GM21367 (cell line): ENCODE measurements around the gene GLCE.

Experiments used
- ATAC-seq: cut with Tn5 transposase; IDR thresholded peaks from one replicate; pipeline ENCODE4 v1.9.1; 2021; ENCODE audit not compliant: unreplicated experiment

Gene GLCE

DNA sequence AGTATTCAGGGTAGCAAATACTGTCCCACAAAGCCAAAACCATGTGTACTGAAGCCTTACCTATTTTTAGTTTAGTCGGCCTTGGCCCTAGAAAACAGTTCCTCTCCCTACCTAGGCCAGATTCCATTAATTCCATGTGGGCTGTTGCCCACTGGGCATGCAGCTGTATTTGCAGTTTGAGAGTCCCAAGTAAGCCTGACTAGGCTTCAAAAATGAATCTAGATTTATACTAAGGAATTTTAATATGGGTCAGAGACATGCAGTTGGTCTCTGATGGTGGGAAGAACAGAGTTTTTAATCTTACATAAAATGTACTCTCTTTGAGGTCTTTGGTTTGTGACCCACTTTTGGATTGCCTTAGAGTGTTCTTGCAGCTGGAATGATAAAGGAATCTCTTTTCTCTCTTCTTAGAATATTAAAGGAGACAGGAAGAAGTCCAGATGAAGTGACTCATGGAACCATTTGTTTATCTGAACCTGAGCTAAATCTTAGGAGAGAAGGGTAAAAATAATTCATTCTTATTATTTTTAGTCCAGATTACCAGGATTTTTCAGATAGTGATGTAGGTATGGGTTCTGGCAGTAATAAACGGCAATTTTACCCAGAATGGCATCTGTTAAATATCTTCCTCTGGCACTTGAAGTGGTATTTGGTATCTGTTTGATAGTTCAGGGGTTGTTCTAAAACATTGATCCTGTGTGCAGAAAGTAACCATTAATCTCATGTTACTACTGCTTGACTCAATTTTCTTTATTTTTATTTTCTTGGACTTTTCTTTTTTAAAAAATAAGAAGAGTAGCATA lies 33.8 kb downstream of the GLCE start:
- no peak for ATAC-seq

DNA sequence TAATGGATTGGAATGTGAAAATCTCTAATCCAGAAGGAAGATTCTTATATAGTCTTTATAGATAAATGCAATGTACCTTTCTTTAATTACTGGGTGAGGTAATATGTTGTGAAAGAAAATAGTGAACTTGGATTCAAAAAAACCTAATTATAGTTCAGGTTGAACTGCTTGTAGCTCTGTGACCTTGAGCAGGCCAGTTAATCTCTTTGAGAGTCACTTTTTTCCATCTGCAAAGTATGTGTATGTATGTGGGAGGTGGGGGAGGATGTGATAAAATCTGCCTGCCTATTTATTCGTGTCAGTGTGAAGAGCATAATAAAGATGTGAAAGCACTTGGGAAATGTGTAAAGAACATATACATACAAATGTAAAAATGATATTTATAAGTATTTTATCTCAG lies 34.4 kb downstream of the GLCE start:
- no peak for ATAC-seq

DNA sequence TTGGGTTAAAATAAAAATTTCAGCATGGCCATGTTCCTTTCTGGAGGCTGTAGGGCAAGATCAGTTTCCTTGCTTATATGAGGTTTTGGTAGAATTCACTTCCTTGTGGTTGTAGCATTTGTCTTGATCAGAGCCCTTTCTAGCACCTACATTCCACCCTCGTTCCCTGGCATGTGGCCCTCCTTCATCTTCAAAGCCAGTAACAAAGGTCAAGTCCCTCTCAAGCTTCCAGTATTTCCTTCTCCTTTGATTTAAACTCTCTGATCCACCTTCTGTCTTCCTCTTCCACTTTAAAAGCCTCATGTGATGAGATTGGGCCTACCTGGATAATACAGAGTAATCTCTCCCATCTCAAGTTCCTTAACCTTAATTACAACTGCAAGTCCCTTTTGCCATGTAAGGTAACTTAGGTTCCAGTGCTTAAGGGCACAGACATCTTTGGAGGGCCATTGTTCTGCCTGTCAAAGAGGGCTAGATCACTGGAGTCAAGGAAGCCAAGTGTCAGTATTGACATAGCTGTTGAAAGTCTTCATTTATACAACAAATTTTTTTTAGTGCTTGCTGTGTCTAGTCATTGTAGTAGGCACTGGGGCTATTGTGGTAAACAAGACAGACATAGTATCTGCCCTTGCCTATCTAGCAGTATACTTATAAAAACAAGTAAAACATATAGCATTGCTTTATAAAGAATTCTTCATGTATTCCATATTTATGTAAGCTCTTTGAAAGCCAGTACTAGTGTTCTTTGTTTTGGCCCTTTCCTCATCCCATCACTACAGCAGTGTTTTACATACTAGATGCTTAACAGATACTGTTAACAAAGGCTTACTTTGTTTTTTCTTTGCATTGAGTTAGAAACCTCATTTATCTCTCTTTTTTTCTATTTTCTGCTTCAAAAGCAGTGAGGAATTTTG lies 40.7 kb downstream of the GLCE start:
- no peak for ATAC-seq

DNA sequence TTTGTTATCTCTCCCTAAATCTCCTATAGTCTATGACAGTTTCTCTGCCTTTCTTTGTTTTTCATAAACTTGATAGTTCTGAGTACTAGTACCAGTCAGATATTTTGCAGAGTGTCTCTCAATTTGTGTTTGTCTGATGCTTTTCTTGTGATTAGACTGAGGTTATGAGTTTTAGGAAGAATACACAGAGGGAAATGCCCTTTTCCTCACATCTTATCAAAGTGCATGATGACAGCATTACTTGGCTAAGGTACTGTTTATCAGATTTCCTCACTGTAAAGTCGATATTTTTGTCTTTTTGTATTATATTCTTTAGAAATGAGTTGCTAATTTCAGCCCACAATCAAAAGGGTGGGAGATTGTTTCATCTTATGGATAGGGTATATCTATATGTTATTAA lies 45.6 kb downstream of the GLCE start:
- ATAC-seq: no peak

DNA sequence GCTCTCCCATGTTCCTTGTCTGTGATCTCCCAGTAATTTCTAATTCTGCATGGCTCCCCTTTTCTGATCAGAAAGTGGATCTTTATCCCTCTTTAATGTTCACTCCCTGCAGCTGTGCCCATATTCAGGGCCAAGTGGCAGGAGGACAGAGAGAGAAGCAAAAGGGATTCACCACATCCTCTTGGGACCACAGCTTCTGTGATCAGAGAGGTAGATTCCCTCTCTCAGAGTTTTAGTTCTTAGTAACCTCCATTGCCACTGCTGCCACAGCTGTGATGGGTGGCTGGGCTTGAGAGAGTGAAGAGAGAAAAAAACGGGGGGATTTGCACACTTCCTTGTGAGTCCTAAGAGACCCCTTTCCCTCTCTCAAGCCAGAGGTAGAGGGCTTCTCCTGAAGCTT lies 49.2 kb downstream of the GLCE start:
- no peak for ATAC-seq

DNA sequence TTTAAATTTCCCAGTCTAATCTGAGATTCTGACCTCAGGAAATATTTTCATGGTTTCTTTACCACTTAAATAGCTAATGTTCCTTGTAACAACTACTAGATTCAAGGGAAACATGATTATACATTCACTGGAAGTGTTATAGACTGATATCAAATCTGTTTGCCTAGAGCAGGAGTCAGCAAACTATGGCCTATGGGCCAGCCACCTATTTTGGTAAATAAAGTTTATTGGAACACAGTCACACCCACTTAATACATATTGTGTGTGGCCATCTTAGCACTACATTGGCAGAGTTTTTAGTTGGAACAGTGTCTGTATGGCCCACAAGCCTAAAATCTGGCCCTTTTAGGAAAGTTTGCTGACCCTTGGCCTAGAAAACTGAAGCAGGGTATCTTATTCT lies 50.1 kb downstream of the GLCE start:
- no peak for ATAC-seq

DNA sequence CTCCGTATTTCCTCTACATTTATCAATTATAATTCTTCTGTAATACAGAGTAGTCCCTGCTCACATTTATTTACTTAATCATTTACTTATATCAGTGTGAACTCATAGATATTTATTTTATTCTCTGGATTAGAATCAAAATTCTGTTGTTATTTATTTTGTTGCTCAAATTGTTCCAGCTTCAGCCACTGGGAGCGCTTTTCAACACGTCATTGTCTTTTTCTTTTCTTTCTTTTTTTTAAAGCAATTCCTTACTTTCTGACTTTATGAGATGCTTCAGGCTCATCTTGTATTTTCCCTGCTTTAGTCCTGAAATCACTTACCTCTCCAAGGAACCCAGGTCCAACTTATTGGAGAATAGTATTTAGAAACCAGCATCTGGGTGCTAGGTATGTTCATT lies 53.4 kb downstream of the GLCE start:
- no peak for ATAC-seq

DNA sequence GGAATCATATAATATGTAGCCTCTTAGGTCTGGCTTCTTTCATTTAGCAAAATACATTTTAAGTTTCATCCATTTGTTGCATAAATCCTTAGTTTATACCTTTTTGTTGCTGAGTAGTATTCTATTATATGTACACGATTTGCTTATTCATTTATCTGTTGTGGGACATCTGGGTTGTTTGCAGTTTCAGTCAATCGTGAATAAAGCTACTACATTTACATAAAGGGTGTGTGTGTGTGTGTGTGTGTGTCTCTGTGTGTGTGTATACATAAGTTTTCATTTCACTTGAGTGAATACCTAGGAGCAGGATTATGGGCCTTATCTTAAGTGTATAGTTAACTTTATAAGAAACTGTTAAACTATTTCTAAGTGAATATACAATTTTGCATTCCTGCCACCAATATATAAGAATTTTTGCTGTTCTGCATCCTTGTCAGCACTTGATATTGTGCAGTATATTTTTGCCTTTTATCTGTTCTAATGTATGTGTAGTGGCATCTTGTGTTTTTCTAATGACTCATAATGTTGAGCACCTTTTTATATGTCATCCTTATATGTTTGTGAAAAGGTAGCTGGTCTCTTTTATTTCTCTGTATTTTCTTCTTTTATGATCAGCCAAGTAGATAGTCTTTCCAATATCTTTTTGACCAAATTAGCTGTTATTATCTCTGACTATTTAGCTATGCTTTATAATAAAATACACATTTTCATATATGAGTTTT lies 55.0 kb downstream of the GLCE start:
- ATAC-seq: no peak

DNA sequence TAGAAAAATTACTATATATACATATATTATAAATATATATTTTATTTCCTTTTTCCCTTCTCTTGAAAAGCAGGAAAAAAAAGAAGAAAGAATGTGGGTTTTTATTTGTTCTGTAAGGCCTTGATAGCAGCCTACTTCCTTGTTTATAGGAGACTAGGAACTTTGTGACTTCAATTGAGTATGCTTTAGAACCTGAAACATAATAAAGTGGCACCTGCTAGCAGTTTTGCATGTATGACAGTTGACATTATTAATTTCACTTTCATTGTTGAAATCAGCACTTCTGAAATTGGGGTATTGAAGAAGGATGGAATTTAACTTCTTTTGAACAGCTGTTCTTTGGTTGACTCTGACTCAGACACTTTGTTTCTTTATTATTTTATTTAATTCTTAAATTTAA lies 56.9 kb downstream of the GLCE start:
- no peak for ATAC-seq

DNA sequence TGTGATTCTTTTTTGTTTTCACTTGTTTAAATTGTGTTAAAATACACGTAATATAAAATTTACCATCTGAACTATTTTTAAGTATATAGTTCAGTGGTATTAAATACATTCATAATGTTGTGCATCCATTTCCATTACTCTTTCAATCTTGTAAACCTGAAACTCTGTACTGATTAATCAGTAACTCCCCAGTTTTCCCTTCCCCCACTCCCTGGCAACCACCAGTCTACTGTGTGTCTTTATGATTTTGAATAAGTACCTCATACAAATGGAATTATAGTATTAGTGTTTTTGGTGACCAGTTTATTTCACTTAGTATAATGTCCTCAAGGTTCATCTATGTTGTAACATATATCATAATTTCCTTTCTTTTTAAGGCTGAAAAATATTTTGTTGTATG lies 59.3 kb downstream of the GLCE start:
- no peak for ATAC-seq

DNA sequence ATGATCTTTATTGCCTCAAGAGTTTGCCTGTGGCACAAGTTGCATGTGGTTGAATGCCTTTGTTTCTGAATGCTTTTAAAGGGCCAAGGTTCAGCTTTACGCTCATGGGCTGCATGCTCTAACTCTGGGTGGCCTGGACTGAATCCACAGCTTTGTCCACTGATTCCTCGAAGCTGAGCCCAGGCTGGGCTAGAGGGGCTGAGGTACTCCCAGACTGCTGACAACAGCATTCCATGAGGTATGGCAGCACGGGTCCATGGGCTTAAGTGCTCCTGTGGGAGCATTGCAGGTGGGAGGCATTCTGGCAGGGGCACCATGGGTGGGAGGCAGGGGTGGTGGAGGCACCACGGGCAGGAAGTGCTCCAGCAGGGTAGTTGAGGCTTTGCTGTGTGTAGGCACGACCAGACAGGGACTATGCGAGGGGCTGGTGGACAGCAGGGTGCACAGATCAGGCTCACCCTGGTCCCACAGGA lies 61.6 kb downstream of the GLCE start:
- ATAC-seq: no peak

DNA sequence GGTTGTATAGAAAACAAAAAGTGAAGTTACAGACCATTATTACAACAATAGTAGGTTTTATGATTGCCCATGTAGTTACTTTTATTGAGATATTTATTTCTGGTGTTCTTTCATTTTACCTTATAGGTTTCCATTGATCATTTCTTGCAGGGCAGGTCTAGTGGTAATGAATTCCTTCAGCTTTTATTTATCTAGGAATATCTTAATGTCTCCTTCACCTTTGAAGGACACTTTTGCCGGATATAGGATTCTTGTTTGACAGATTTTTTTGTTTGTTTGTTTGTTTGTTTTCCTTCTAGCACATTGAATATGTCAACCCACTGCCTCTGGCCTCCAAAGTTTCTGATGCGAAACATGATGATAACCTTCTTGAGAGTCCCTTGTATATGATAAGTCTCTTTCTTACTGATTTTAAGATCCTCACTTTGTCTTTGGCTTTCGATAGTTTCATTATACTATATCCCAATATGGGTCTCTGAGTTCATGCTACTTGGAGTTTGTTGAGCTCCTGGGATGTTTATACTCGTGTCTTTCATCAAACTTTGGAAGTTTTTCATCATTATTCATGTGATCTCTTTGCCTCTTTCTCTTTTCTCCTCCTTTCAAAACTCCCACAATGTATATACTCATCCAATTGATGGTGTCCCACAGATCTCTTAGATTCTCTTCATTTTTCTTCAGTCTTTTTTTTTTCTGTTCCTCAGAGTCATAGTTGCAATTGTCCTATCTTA lies 62.8 kb downstream of the GLCE start:
- no peak for ATAC-seq

DNA sequence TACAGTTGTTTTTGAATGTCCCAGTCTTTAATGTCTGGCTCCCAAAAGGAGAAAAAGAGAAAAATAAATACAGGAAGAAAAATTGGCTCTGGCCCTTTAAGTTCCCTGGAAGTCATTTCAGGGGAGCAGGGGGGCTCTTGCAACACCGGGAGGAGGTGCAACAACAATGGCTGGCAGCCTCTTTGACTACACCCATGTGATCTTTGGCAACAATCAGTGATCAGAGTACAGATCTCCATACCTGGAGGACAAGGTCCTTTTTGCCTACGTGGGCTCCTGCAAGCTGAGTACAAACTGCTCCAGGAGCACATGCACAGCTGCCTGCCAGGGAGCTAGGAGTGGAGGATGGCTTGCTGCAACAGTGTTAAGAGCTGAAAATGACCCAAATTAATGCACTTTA lies 63.9 kb downstream of the GLCE start:
- no peak for ATAC-seq

DNA sequence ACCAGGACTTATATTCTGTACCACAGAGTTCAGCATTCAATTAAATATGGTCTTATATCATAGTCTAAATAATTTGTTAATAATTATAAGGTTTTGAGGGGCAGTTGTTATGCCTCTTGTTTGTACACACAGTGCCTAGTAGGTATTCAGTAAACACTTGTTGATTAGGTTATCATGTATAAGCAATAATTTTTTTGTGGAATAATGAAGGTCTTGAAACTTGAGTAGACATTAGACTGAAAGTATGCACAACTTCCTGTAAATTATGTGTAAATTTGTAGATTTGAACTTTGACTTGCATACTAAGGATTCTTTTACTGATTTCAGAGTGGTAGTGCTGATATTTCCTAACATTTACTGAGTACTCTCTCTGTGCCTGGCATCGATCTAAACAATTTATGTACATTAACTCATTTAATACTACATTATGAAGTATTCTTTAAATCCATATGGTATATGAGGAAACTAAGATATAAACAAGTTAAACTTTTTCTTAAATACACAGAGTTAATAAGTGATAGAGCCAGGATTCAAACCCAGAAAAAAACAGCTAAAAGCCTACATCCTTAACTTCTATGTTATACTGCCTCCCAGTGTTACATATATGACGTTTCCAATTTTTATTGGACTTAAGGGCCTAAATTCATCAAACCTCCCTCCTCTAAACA lies 65.1 kb downstream of the GLCE start:
- ATAC-seq: no peak

DNA sequence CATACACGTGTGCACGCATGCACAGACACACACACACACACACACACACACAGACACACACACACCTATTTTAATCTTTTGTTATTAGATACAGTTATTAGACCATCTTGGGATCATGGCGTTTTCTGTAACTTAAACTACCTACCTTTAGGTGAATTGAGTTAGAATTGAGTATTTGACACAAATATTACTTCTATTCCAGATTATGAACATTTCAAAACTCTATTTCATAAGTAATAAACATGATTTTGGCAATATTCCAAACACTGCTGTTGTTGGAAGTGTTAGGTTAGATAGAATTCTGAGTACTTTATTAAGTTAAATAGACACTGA lies 65.6 kb downstream of the GLCE start:
- no peak for ATAC-seq

DNA sequence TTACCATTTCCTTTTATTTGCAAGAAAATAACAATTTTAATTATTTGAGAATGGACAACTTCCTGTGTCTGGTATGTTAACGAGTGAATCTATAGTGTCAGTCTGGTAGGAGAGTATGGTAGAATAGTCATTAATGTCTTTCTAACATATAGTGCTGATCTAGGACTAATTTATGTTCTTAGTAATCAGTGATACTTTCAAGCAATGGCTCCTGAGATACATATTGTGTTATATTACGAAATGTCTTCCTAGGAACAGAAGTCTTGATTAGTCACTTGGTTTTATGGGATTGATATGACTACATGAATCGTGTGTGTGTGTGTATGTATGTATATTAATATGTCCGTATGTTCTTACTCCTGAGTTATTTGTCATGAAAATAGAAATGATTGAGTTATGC lies 71.7 kb downstream of the GLCE start:
- no peak for ATAC-seq

DNA sequence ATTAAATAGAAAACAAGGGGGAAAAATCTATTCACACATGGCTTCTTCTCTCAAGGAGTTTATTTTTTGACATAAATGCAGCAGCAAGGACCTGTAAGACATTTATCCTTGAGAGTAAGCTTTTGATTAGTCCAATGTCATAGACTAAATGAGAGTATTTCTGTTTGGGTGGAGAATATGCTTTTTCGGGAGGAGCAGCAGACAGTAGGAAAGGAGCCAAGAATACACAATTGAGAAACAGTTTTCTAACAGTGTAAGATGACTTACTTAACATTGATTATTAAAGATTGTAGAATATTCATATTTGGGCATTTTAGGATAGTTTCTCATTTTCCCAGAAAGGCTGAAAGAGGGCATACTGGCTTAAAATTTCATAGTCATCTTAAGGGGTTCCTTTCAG lies 72.3 kb downstream of the GLCE start:
- no peak for ATAC-seq

DNA sequence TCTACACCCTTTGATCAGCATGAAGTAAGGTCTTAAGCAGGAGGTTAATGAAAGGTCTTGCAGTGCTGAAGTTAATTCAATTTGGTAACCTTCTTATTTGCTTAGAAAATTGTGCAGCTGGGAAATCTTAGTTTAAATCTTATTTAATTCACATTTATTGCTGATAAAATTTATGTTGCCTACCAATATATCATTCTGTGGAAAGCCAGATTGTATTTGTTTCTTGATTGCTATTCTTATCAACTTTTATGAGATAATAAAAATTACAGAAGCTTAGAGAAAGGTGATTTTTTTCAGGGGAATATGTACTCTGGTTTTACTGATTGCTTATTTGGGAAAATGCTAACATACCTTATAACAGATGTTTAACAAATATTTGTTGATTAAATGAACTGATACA lies 74.2 kb downstream of the GLCE start:
- no peak for ATAC-seq

DNA sequence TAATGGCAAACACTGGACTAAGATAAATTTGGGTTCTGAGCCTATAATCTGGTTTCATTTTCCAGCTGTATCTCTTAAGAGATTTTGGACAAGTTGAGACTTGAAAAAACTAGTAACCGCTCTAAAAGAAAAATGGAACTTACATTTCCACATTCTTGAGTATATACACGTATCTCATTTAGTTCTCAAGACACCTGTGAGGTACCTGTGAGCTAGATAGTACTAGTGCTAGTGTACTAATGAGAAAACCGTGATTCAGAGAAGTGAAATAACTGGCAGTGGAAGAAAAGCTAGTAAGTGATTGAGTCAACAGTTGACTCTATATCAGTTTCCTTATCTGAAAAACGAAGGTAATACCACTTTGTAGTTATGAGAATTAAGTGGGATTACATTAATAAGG lies 76.1 kb downstream of the GLCE start:
- ATAC-seq: no peak

DNA sequence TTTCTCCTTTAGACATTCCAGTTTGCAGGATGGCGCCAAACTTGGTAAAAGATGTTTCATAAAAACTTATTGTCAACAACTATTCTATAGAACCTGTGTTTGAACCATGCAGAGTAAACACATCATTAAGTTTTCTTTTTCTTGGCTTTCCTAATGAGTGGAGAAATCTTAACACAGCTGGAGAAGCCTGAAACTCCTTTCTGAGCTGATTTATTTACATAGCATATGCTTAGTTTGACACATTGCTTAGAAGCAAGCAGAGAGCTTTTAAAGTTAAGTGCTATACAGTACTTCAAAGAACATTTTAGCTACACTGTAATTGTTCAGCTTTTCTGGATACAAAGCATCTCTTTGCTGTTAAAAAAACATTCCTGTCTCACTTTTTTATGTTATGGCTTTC lies 77.3 kb downstream of the GLCE start:
- no peak for ATAC-seq

DNA sequence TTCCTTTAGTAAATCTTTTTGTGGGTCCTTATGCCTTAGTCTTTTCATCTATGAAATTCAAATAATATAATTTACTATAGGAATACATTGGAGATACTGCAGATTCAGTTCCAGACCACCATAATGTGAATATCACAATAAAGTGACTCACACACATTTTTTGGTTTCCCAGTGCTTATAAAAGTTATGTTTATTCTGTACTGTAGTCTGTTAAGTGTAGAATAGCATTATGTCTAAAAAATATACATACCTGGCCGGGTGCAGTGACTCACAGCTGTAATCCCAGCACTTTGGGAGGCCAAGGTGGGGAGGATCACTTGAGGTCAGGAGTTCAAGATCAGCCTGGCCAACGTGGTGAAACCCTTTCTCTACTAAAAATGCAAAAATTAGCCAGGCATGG lies 84.4 kb downstream of the GLCE start:
- no peak for ATAC-seq
